GM18505 (cell line): ENCODE results near the gene IFIT1B.
A peak's percentile ranks its signal among the peaks of the same experiment; 100 is the strongest.
"Not testable (repeated sequence)": the region's sequence is repeated elsewhere in the genome, so short reads cannot be mapped to it uniquely, and the experiment has no call there.

Experiments
- ATAC-seq: cut with Tn5 transposase; IDR thresholded peaks from one replicate; pipeline ENCODE4 v1.9.1; 2021; ENCODE audit not compliant: unreplicated experiment
- POLR2A ChIP-seq: IDR thresholded peaks from 4 replicates; pipeline ENCODE4 v1.6.1; 2011; ENCODE audit warnings: borderline replicate concordance; ENCODE audit not compliant: insufficient read depth, insufficient read length; ENCODE audit errors: extremely low read depth

The IFIT1B gene

DNA sequence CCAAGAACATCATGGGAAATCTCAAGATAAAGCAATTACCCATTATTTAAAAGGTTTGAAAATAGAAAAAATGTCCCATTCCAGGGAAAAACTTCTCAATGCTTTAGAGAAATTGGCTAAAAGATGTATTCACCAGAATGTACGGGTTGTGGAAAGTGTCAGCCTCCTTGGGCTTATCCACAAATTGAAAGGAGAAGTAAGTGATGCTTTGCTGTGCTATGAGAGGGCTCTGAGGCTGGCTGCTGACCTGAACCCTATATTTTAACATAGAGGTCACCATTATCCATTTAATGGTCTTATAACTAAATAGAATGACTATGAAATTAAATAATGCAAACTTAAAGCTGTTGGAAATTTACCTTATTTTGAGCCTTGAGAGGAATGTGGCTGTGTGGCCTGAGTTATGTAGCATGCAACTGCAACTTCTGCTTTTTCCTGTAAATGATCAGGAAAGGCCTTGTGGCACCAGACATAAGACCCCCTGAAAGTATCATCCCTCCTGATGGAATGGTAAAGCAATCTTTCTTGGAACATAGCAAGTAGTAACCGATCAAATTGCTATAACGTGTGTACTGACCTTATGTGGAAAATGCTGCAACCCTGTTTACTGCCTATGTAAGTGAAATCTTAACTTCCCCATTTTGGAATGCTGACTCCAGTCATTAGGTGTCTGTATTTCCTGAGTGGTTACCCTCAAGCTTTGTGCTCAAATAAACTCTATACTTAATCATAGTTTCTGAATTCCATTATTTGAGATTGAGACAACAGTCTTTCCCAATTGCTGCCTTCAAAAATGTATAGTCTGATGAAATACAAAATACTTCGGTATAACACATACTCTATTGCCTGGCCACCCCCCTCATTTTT lies 6.9 kb downstream of the IFIT1B start:
- no peak for ATAC-seq
- TF ChIP-seq POLR2A = no peak

DNA sequence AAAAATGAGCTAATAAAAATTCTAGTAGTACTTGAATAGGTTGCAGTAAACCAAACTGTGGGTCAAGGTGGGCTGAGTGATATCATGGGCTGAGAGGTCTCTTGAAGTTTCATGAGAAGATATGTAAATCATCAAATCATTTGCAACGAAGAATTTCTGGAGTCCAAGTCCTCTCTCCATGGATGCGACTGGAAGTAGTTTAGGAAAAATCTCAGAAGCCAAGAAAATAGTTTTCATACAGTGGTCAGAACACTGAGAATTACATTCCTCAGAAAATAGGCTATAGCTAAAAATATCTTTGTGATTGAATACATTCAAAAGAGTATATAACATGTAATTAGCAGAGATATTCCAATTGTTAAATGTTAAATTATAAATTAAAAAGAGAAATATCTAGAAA lies 10.9 kb downstream of the IFIT1B start:
- TF ChIP-seq POLR2A = no peak
- no peak for ATAC-seq

DNA sequence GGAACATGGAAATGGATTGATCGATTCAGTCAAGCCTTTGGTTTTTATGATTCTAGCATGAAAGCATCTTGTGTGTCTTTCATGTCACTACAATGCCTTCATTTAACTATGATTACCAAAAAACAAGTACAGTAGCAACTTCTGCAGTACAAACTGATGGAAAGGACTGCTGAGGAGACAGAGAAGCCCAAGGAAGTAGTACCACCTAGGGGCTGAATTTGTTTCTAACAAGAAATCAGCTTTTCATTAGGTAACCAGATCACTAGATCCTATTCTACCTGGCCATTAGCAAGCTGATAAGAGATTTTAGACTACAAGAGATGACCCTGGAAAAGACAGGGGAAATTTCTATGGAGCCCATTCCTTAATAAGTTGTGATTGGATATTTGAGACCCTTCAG lies 11.4 kb downstream of the IFIT1B start:
- ATAC-seq = no peak
- no peak for TF ChIP-seq POLR2A

DNA sequence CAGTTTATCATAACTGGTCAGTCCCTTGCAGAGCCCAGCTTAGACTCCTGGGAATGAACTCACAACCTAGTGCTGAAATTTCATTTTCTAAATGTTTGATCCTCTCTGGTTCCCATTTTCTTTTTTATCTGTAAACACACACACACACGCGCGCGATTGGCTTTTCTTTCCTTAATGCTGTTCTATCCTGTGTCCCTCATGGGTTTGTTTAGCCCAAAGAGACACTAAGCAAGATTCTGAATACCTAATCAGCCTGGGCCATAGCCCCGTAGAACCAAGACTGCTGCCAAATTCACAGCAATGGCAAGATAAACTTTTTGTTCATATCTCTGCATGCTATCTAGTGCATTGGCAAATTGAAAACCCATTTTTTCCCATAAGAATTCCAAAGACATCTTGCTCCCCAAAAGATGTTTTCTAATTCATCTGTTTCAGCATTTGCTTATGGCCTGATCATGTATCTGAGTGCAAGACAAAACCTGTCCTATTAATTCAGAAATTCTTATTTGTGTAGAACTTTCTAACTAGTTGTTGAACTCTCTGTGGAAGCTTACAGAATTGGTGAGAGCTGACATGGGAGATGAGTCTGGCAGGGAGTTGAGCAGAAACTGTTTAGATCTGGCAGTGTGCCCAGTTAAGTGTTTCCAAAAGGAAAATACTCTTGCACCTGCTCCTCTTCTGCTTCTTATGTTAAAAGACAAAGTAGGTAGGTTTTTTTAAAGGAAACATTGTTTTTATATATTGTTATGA lies 12.8 kb downstream of the IFIT1B start:
- ATAC-seq = no peak
- no peak for TF ChIP-seq POLR2A

DNA sequence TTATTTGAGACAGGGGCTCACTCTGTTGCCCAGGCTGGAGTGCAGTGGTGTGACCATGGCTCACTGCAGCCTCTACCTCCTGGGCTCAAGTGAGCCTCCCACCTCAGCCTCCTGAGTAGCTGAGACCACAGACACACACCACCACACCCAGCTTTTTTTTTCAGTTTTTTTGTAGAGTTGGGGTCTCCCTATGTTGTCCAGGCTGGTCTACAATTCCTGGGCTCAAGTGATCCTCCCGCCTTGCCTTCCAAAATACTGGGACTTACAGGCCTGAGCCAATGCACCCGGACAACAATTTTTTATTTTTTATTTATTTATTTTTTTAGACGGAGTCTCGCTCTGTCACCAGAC lies 13.3 kb downstream of the IFIT1B start:
- not testable (repeated sequence) for ATAC-seq

DNA sequence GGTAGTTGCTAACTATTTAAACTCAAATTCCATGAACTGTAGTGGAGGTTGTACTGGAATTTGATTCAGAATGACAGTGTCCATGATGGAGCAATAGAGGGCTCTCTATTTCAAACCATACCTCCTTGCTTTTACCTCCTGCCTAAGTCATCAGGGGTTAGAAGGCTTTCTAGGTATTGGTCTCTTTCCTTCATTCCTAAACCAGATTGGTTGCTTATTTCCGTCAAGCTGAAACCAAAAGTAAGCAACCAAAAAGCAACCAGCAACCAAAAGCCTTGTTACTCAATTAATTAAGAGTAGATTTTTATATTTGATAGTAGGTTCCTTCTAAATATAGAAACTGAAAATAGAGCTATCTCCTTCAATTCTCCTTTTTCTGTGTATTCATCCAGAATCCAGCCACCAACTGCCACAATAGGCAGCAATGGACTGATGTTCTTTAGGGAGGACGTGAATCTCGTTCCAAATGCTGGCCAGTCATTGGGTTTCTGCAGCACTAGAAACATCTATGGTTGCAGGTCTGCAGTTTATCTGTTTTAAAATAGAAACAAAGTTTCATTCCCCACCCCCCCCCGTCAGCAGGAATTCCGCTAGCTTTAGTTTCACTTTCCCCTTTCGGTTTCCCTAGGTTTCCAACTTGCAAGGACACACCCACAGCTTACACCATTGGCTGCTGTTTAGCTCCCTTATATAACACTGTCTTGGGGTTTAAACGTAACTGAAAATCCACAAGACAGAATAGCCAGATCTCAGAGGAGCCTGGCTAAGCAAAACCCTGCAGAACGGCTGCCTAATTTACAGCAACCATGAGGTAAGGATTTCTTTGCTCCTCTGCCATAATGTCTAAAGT lies 14.3 kb downstream of the IFIT1B start, which contains the start of gene IFIT1:
Gene IFIT1 (plus strand): TSS at position 717 of the 850 bp plus-strand sequence. CDS start 90 bp downstream, at position 807.
- ATAC-seq = peak; percentile 85
- peak; percentile 73 for TF ChIP-seq POLR2A

DNA sequence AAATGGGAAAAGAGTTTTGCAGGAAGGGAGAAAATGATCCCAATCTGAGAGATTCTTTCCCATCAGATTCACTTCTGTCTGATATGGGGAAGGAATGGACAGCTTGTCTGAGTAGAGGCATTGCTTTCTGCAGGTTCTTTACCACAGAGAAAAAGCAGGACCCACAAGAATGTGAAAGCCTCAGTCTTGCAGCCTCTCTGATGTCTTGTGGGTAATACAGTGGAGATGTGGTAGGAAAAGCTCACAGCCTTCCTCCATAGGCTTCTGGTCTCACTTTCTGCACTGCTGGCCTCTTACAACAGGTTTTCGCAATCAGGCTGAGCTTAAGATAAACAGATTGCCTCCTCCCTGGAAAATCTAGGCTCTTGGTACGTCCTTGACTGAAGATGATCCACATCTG lies 15.1 kb downstream of the IFIT1B start:
- no peak for TF ChIP-seq POLR2A
- ATAC-seq = peak; percentile 19

DNA sequence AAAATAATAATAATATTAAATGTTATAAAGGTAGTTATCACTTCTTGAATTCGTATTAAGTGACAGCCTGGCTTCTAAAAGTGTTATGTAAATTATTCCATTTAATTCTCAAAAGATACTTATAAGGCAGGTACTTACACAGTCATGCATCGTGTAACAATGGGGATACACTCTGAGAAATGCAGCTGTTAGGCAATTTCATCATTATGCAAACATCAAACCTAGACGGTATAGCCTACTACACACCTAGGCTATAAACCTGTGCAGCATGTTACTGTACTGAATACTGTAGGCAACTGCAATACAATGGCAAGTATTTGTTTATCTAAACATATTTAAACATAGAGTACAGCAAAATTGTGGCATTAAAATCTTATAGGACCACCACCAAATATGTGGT lies 16.0 kb downstream of the IFIT1B start:
- ATAC-seq = no peak
- no peak for TF ChIP-seq POLR2A

DNA sequence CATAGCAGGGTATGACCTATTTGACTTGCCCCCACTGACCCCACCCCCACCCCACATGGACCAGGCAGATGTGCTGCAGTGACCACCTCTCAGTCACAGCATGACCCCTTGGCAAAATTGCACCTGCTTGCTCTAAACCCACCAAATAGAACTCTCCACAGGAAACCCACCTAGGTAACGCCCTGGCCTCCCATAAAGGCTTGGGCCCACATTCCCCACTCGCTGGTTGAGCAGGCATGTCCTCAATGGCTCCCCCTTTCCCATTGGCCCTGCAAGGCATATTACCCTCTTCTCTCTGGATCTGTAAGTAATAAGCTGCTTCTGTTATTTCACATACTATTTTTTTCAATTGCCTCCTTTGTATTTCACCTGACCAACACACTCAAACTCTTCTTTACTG lies 17.3 kb downstream of the IFIT1B start:
- no peak for TF ChIP-seq POLR2A
- ATAC-seq = no peak

DNA sequence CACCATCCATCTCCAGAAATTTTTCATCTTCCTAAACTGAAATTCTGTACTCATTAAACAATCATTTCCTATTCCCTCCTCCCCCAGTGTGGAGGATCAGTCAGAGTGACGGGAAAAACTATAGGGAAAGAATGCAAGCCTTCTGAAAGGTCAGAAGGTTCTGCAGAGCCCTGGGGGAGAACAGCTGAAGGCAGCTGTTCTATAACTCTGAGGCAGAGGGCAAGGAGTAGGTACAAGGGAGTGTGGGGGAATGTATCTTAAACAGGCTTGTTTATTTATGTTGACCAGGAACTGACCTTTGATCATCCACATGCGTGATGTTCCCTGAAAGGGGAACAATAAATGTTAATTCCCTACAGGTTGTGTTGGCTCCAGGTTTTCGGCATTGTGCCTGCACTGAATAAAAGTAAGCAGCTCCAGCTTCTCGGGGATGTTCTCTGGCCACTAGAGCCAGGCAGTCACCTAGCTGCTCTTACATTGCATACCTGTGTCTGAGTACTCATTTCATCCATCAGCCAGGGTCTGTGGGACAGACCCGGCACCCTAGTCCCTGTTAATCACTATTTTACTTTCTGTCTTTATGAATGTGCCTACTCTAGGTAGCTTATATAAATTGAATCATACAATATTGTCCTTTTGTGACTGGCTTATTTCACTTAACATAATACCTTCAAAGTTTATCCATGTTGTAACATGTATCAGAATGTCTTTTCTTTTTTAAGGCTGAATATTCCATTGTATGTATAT lies 20.3 kb downstream of the IFIT1B start:
- ATAC-seq = no peak

DNA sequence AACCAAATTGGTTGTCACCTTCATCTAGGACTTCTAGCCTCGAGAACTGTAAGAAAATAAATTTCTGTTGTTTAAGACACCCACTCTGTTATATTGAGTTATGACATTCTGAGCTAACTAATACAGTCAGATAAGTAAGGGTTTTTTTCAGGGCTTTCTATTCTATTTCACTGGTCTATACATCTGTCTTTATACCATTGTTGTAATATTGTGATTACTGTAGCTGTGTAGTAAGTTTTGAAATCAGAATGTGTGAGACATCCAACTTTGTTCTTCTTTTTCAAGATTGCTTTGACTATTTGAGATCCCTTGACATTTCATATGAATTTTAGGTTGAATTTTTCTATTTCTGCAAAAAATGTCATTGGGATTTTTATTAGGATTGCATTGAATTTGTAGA lies 22.1 kb downstream of the IFIT1B start:
- TF ChIP-seq POLR2A = no peak
- ATAC-seq = no peak

More for the DNA sequence above, 20.3 kb downstream of the IFIT1B start:
- TF ChIP-seq POLR2A = no peak

DNA sequence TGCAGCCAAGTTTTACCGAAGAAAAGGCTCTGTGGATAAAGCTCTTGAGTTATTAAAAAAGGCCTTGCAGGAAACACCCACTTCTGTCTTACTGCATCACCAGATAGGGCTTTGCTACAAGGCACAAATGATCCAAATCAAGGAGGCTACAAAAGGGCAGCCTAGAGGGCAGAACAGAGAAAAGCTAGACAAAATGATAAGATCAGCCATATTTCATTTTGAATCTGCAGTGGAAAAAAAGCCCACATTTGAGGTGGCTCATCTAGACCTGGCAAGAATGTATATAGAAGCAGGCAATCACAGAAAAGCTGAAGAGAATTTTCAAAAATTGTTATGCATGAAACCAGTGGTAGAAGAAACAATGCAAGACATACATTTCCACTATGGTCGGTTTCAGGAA lies 25.2 kb downstream of the IFIT1B start:
- ATAC-seq = no peak

More for the DNA sequence above, 25.2 kb downstream of the IFIT1B start:
- TF ChIP-seq POLR2A = no peak
